K562 (cell line): ENCODE measurements around the gene COA7. TPM values are rescaled to one million over a fixed set of nuclear protein-coding genes. Genes with fewer than 3 reads are reported as not detected.

Experiments
- ARNT ChIP-seq, 2 experiments: fragments of 450-650 bp; IDR thresholded peaks; 2 replicates each; pipeline ENCODE4 v1.6.1; 2016; ENCODE audit warnings: mild to moderate bottlenecking in 1 of 2
- BRF2 ChIP-seq: IDR thresholded peaks from 3 replicates; pipeline ENCODE4 v1.6.1; 2011; ENCODE audit warnings: borderline replicate concordance, mild to moderate bottlenecking; ENCODE audit not compliant: insufficient read length, insufficient read depth
- CEBPB ChIP-seq: fragments of 450-650 bp; IDR thresholded peaks from 2 replicates; pipeline ENCODE4 v1.6.1; 2016; ENCODE audit warnings: missing genetic modification characterization, missing compliant biosample characterization
- CREB1 ChIP-seq, 2 experiments: sonication (generic) in 1 of 2; formaldehyde crosslinking in 1 of 2; IDR thresholded peaks; 2 replicates each; pipeline versions ENCODE4 v1.6.1 to v1.8.0; 2012 to 2022; ENCODE audit warnings: inconsistent platforms in 1 of 2, mild to moderate bottlenecking in 1 of 2, missing genetic modification reagents in 1 of 2, moderate library complexity in 1 of 2
- DIDO1 ChIP-seq: fragments of 450-650 bp; IDR thresholded peaks from 2 replicates; pipeline ENCODE4 v1.6.1; 2016; ENCODE audit warnings: low read depth, missing biosample characterization, missing genetic modification characterization
- GABPB2 ChIP-seq: fragments of 250-450 bp; sonication (Bioruptor Pico); conservative IDR thresholded peaks from 2 replicates; pipeline ENCODE4 v1.5.1; 2021; ENCODE audit warnings: mild to moderate bottlenecking
- HDAC3 ChIP-seq: fragments of 450-650 bp; IDR thresholded peaks from 2 replicates; pipeline ENCODE4 v1.6.1; 2018; ENCODE audit warnings: borderline replicate concordance, mild to moderate bottlenecking, moderate library complexity; ENCODE audit not compliant: partially characterized antibody
- MAFF ChIP-seq: IDR thresholded peaks from 2 replicates; pipeline ENCODE4 v1.6.1; 2012; ENCODE audit warnings: low read length, improper control_type of control experiment
- MAZ ChIP-seq, 2 experiments: fragments of 450-650 bp in 1 of 2; sonication (generic) in 1 of 2; formaldehyde crosslinking; IDR thresholded peaks in 1 of 2; conservative IDR thresholded peaks in 1 of 2; 2 replicates each; pipeline versions ENCODE4 v1.4.0 to v1.5.0; 2020; ENCODE audit warnings: mild to moderate bottlenecking in 1 of 2, missing genetic modification reagents in 1 of 2
- MTA2 ChIP-seq: fragments of 450-650 bp; IDR thresholded peaks from 2 replicates; pipeline ENCODE4 v1.6.1; 2016; ENCODE audit warnings: low read depth
- NKRF ChIP-seq: fragments of 450-650 bp; IDR thresholded peaks from 2 replicates; pipeline ENCODE4 v1.6.1; 2016; ENCODE audit warnings: borderline replicate concordance
- POLR3G ChIP-seq: IDR thresholded peaks from 2 replicates; pipeline ENCODE4 v1.6.1; 2011; ENCODE audit not compliant: insufficient read length, insufficient replicate concordance; ENCODE audit errors: extremely low read depth
- SMARCA4 ChIP-seq: fragments of 450-650 bp; IDR thresholded peaks from 2 replicates; pipeline ENCODE4 v1.6.1; 2016
- TEAD1 ChIP-seq, 2 experiments: fragments of 450-650 bp in 1 of 2; sonication (generic) in 1 of 2; formaldehyde crosslinking; IDR thresholded peaks; 2 replicates each; pipeline versions ENCODE4 v1.4.0 to v1.8.0; 2020 to 2022; ENCODE audit warnings: mild to moderate bottlenecking in 2 of 2, missing genetic modification reagents in 1 of 2
- YY1 ChIP-seq, 3 experiments: IDR thresholded peaks; 2 replicates each; pipeline ENCODE4 v1.6.1; 2011; ENCODE audit warnings: low read length in 2 of 3, mild to moderate bottlenecking in 2 of 3, moderate library complexity in 2 of 3, borderline replicate concordance in 1 of 3, control low read depth in 1 of 3, low read depth in 1 of 3; ENCODE audit not compliant: insufficient read depth in 3 of 3, insufficient replicate concordance in 2 of 3, control insufficient read depth in 1 of 3, insufficient read length in 1 of 3; ENCODE audit errors: extremely low read depth in 1 of 3
- ZBTB2 ChIP-seq: fragments of 450-650 bp; IDR thresholded peaks from 2 replicates; pipeline ENCODE4 v1.6.1; 2016; ENCODE audit warnings: antibody characterized with exemption
- ZFP91 ChIP-seq: sonication (generic); formaldehyde crosslinking; IDR thresholded peaks from 2 replicates; pipeline ENCODE4 v1.8.0; 2022; ENCODE audit warnings: mild to moderate bottlenecking, missing genetic modification reagents
- ZNF124 ChIP-seq: sonication (generic); formaldehyde crosslinking; IDR thresholded peaks from 2 replicates; pipeline ENCODE4 v1.8.1; 2022; ENCODE audit warnings: missing genetic modification reagents
- ZNF408 ChIP-seq: fragments of 250-450 bp; sonication (Bioruptor Pico); IDR thresholded peaks from 2 replicates; pipeline ENCODE4 v1.4.0; 2020; ENCODE audit warnings: low read depth, mild to moderate bottlenecking, moderate library complexity
- ZNF589 ChIP-seq: fragments of 200-800 bp; sonication (Bioruptor generic); IDR thresholded peaks from 2 replicates; pipeline ENCODE4 v1.6.1; 2016; ENCODE audit warnings: low read depth, missing genetic modification characterization, missing compliant biosample characterization
- polyA plus RNA-seq, 8 experiments: library from polyadenylated mRNA; depleted of rRNA in 4 of 8; stranded (reverse) in 5 of 8; unstranded in 3 of 8; fragments of >200 nt; fragmentation: Nextera tagmentation in 2 of 8; fragmentation: Illumina TruSeq in 1 of 8; extraction: Ambion mirVana in 2 of 8; extraction: Trizol in 1 of 8; gene quantifications; 2 replicates each; pipeline versions ENCODE4 v1.2.1 to v1.2.3, GENCODE V29; 2011 to 2014; ENCODE audit warnings: inconsistent platforms in 1 of 8, missing spikeins in 1 of 8
- total RNA-seq, 7 experiments: library from RNA; depleted of rRNA in 6 of 7; stranded (reverse); fragments of >200 nt in 6 of 7; fragmentation: Illumina TruSeq in 2 of 7; extraction: Trizol in 2 of 7; gene quantifications; 2 replicates each; pipeline versions ENCODE4 v1.2.1 to v1.2.3, GENCODE V29; 2011 to 2021; ENCODE audit warnings: low replicate concordance in 1 of 7

Gene COA7
- total and polyA plus RNA-seq, 9 of the 15 experiments (the other 6 are each of a cell fraction or from before 2014, with no cell fraction given), result 19.4 to 82.8 (median 51.0) TPM

GRCh38 chr1:52726265-52727113 lies 28.3 kb upstream of the COA7 start, which contains the start of gene ZYG11B (continued):
- TF ChIP-seq MAFF (no peak), ZBTB2 (peak; percentile 89), CEBPB (tag) (no peak), ZFP91 (CRISPR knock-in tag) (no peak), MAZ (CRISPR knock-in tag; conservative IDR thresholded peaks at IDR 0.05 in 1 of 2, IDR thresholded peaks at IDR 0.05 in 1 of 2) (peak; percentile 25 to 51; a peak in 1 of 4 replicates), HDAC3 (no peak), ARNT (IDR thresholded peaks at IDR 0.05) (peak; percentile 86 to 90), MTA2 (peak; percentile 57), CREB1 (IDR thresholded peaks at IDR 0.05) (0 out of 2 replicates have a peak, but pooled peaks have one; percentile 15), CREB1 (CRISPR knock-in tag; IDR thresholded peaks at IDR 0.05) (no peak; the same call in 1 of the 2 replicates), DIDO1 (no peak), ZNF589 (CRISPR knock-in tag) (no peak), BRF2 (no peak), YY1 (IDR thresholded peaks at IDR 0.05; ENCODE audit: borderline replicate concordance in 1 of 3, control insufficient read depth in 1 of 3, extremely low read depth in 1 of 3, insufficient read depth in 3 of 3, insufficient read length in 1 of 3, insufficient replicate concordance in 2 of 3, low read depth in 1 of 3, low read length in 2 of 3) (peak; percentile 14 to 51 (median 49)), POLR3G (no peak), ZNF124 (CRISPR knock-in tag) (no peak), NKRF (peak; percentile 96), SMARCA4 (peak; percentile 89), TEAD1 (CRISPR knock-in tag; IDR thresholded peaks at IDR 0.05) (peak in 1 of 2 experiments; percentile 54; a peak in 1 of 4 replicates), ZNF408 (CRISPR knock-in tag) (no peak), GABPB2 (CRISPR knock-in tag) (no peak)
